Nephron progenitor cell (in vitro differentiated cells): ENCODE data around the gene COL11A2.

Experiments
- DNase-seq: peaks from one replicate; pipeline ENCODE4 v3.0.0; 2021
- H3K27ac Mint-ChIP-seq: 2 replicates; pipeline ENCODE4 v1.8.0; 2021; ENCODE audit warnings: mild to moderate bottlenecking, moderate library complexity, mixed read lengths
- H3K27me3 Mint-ChIP-seq: 2 replicates; pipeline ENCODE4 v1.8.0; 2021; ENCODE audit warnings: mild to moderate bottlenecking, low read depth, mixed read lengths; ENCODE audit not compliant: poor library complexity
- H3K36me3 Mint-ChIP-seq: 2 replicates; pipeline ENCODE4 v1.8.0; 2021; ENCODE audit warnings: low read depth, mixed read lengths
- H3K4me1 Mint-ChIP-seq: 2 replicates; pipeline ENCODE4 v1.8.0; 2021; ENCODE audit warnings: mixed read lengths
- H3K4me3 Mint-ChIP-seq: 2 replicates; pipeline ENCODE4 v1.8.0; 2021; ENCODE audit warnings: mild to moderate bottlenecking, moderate library complexity, mixed read lengths
- H3K9me3 Mint-ChIP-seq: 2 replicates; pipeline ENCODE4 v1.8.0; 2021; ENCODE audit warnings: mild to moderate bottlenecking, moderate library complexity, mixed read lengths
- TF ChIP-seq, protein P1 (sequence below): fragments of 200-600 bp; sonication (generic); IDR thresholded peaks from 2 replicates; pipeline ENCODE4 v1.5.0; 2021; ENCODE audit warnings: antibody characterized with exemption

COL11A2 gene

GRCh38 chr6:33201147-33201545 is 8.9 kb upstream of the COL11A2 start:
- peak; percentile 35 for DNase-seq
- Mint-ChIP-seq H3K9me3 (no peaks in the 10 kb centered on the region), H3K27ac (peak overlapping the region; percentile 99), H3K27me3 (peaks cover 15% of the 10 kb centered on the region), H3K36me3 (peaks cover 32% of the 10 kb centered on the region), H3K4me1 (peaks cover 86% of the 10 kb centered on the region), H3K4me3 (peak overlapping the region; percentile 99)
- TF ChIP-seq, protein P1, sequence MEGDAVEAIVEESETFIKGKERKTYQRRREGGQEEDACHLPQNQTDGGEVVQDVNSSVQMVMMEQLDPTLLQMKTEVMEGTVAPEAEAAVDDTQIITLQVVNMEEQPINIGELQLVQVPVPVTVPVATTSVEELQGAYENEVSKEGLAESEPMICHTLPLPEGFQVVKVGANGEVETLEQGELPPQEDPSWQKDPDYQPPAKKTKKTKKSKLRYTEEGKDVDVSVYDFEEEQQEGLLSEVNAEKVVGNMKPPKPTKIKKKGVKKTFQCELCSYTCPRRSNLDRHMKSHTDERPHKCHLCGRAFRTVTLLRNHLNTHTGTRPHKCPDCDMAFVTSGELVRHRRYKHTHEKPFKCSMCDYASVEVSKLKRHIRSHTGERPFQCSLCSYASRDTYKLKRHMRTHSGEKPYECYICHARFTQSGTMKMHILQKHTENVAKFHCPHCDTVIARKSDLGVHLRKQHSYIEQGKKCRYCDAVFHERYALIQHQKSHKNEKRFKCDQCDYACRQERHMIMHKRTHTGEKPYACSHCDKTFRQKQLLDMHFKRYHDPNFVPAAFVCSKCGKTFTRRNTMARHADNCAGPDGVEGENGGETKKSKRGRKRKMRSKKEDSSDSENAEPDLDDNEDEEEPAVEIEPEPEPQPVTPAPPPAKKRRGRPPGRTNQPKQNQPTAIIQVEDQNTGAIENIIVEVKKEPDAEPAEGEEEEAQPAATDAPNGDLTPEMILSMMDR = no peak

DNA sequence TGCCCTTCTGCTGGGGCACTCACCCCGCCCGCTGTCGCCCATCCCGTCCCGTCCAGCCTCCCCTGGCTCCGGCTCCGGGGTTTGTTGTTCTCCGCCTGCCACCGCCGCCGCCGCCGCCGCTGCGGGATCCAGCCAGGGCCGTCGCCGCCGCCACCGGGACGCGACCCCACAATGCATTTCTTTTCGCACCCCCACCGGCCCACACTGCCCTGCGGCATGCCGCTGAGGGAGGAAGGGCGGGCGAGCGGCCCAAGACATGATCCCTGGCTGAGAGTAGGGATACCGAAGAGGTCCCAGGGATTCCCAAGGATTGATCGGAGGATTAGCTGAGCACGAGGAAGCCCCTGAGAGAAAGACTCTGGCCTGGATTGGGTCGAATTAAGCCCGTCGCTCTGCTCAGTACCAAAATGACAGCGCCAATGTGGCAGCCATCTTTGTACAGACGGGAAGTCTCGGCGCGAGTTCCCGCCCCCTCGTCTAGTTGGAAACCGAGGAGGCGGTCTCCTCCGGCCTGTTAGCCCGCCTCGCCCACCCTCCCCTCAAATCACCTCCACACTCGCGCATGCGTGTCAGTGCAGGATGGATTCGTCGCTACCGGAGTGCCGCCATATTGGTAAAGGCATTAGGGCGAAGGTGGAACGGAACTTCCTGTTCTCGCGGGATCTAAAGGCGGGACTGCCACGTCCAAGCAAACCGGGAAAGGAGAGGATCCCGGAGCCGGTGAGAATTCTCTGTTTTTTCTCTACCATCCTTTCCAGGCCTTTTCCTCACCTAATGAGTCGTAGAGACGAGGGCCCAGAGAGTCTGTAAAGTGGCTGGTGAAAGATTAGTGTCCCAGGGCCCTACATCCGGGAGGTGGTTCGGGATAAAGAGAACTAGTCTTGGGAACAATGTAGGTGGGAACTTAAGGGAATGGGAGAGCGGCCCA is 8.2 kb upstream of the COL11A2 start, which contains the start of the genes RXRB and SLC39A7:
Gene RXRB, minus strand, starts transcription at position 447 of the 928 bp plus-strand sequence. Its CDS starts 189 bp downstream, at position 258.
Gene SLC39A7, plus strand, starts transcription at position 649 of the 928 bp plus-strand sequence. CDS start 379 bp downstream, outside the sequence.
- DNase-seq = peak; percentile 98
- Mint-ChIP-seq H3K36me3 (peaks cover 39% of the 10 kb centered on the region), H3K27me3 (peaks cover 14% of the 10 kb centered on the region), H3K4me3 (peak within 1 kb of the TSS; percentile 99), H3K9me3 (no peaks in the 10 kb centered on the region), H3K27ac (peak within 1 kb of the TSS; percentile 99), H3K4me1 (peaks cover 86% of the 10 kb centered on the region)
- TF ChIP-seq, protein P1 = no peak

GRCh38 chr6:33199687-33200218 is 7.5 kb upstream of the COL11A2 start:
- Mint-ChIP-seq H3K36me3 (peaks cover 46% of the 10 kb centered on the region), H3K27ac (peak overlapping the region; percentile 86), H3K27me3 (peaks cover 18% of the 10 kb centered on the region), H3K4me1 (peaks cover 87% of the 10 kb centered on the region), H3K9me3 (no peaks in the 10 kb centered on the region), H3K4me3 (peak overlapping the region; percentile 99)
- TF ChIP-seq, protein P1 = no peak
- DNase-seq = no peak

DNA sequence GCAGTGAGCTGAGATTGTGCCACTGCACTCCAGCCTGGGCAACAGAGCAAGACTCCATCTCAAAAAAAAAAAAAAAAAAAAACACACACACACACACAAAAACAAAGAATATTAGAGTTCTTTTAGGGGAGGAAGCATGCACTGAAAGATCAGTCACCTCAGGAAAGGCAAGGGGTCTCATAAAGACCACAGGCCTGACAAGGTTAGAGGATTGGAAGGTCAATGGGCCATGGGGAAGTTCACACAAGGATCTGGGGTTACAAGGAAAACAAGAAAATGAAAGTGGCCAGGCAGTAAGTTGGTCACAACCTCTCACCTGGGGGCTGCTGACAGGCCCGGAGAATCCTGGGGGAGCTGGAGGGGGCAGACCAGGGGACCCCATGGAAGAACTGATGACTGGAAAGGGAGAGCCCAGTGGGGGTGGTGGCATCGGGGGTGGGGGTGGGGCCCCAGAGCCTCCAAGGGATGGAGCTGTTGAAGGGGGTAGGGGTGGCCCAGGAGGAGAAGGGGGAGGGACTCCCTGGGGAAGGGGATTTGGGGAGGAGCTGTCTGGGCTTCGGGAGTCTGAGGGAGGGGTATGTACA is 6.7 kb upstream of the COL11A2 start:
- DNase-seq = no peak
- Mint-ChIP-seq H3K27me3 (peaks cover 21% of the 10 kb centered on the region), H3K36me3 (peaks cover 54% of the 10 kb centered on the region), H3K9me3 (no peaks in the 10 kb centered on the region), H3K27ac (peak overlapping the region; percentile 86), H3K4me3 (peak overlapping the region; percentile 99), H3K4me1 (peaks cover 85% of the 10 kb centered on the region)
- TF ChIP-seq, protein P1 = no peak

DNA sequence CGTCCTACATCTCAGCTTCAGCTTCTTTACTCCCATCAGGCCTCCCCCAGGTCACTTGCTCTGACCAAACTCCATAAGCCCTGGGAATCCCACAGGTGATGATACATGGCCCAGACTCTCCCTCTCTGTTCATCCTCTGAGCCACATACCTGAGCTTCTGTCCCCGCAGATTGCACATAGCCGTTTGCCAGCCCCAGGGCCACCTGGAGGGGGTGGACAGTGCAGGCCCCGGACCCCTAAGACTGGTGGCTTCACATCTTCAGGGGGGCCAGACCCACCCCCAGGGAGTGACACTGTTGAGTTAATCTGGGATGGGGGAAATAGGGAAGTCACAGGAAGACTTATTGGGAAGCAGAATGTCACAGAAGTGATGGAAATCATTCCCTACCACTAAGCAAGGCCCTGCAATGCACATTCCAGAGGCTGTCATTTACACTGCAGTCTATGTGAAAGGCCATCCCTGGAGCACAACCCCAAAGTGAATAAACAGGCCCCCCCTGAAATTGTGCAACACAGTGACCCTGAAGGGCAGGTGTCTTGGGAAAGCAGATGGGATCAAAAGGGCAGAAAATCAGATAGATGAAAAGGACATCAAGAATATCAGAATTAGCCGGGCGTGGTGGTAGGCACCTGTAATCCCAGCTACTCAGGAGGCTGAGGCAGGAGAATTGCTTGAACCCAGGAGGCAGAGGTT is 6.0 kb upstream of the COL11A2 start:
- Mint-ChIP-seq H3K27ac (peak overlapping the region; percentile 80), H3K36me3 (peaks cover 56% of the 10 kb centered on the region), H3K4me3 (peak overlapping the region; percentile 99), H3K9me3 (no peaks in the 10 kb centered on the region), H3K4me1 (peaks cover 79% of the 10 kb centered on the region), H3K27me3 (peaks cover 25% of the 10 kb centered on the region)
- no peak for DNase-seq
- TF ChIP-seq, protein P1 = no peak
